ENCODE measurements around the gene SRP14. TPM values are rescaled to one million over a fixed set of nuclear protein-coding genes. Genes with fewer than 3 reads are reported as not detected.

SRP14 gene
- total RNA-seq, 1 donor from 2014 or later = 320 TPM

DNA sequence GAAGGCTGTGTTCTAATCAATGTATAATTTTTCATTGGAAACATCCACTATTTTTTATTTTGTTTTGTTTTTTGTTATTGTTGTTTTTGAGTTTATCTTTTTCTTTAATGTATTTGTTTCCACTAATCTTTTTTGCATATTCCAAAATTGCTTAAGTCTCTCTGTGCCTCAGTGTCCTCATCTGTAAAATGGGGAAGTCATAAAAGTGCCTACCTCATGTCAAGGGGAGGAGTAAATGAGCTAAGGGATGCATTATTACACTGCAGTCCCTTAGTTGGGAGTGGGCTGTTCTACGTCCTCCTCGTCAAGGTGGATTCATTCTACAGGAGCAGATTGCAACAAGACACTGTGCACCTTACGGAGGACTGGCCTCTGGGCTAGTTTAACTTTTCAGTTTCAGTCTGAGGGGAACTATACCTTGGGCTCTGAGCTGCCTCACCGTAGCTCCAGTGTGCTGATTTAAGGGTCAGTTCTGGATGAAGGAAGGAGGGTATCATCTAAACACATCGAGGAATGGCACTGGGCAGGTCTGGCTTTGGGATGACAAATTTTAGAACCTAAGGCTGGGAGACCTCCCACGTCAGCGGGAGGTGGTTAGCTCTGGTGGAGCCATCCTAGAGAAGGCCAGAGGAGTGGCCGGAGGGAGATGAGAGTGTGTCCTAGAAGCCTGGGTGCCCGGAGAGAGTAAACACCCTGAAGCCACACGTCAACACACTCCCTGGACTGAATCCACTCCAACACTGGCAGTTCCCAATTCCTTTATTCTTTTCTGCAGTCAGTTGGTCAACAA, 5.1 kb upstream of the SRP14 start:
- peak overlapping the region; percentile 83 for H3K4me2 ChIP-seq (ENCODE audit: low read length)
- no peak overlapping the region for H3K27ac ChIP-seq (ENCODE audit: low read depth, low read length)
- Mint-ChIP-seq H3K4me1 (ENCODE audit: low read depth, unreplicated experiment) (peaks cover 38% of the 10 kb centered on the region), H3K4me3 (ENCODE audit: unreplicated experiment) (no peak overlapping the region), H3K36me3 (ENCODE audit: low read depth, unreplicated experiment) (peaks cover 2% of the 10 kb centered on the region), H3K9me3 (ENCODE audit: unreplicated experiment) (no peaks in the 10 kb centered on the region), H3K27me3 (ENCODE audit: low read depth, unreplicated experiment) (no peaks in the 10 kb centered on the region), H3K27ac (ENCODE audit: unreplicated experiment) (no peak overlapping the region)
- no peak for DNase-seq (ENCODE audit: low read depth)
- no peaks in the 10 kb centered on the region for H3K9me3 ChIP-seq (ENCODE audit: insufficient read depth, low read depth, low read length)
- TF ChIP-seq, protein P1, sequence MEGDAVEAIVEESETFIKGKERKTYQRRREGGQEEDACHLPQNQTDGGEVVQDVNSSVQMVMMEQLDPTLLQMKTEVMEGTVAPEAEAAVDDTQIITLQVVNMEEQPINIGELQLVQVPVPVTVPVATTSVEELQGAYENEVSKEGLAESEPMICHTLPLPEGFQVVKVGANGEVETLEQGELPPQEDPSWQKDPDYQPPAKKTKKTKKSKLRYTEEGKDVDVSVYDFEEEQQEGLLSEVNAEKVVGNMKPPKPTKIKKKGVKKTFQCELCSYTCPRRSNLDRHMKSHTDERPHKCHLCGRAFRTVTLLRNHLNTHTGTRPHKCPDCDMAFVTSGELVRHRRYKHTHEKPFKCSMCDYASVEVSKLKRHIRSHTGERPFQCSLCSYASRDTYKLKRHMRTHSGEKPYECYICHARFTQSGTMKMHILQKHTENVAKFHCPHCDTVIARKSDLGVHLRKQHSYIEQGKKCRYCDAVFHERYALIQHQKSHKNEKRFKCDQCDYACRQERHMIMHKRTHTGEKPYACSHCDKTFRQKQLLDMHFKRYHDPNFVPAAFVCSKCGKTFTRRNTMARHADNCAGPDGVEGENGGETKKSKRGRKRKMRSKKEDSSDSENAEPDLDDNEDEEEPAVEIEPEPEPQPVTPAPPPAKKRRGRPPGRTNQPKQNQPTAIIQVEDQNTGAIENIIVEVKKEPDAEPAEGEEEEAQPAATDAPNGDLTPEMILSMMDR (IDR thresholded peaks at IDR 0.05; ENCODE audit: insufficient read depth, low read depth, low read length) = no peak
- no peak for TF ChIP-seq EZH2 (IDR thresholded peaks at IDR 0.05; ENCODE audit: insufficient read depth, low read length)
- H3K9ac ChIP-seq (ENCODE audit: low read length) = peak overlapping the region; percentile 58
- no peak overlapping the region for H2AFZ ChIP-seq (ENCODE audit: low read depth, low read length)
- FAIRE-seq = no peak
- H3K4me3 ChIP-seq (ENCODE audit: insufficient read depth, low read depth, low read length) = no peak overlapping the region
- H3K27me3 ChIP-seq (ENCODE audit: insufficient read depth, low read length) = no peaks in the 10 kb centered on the region
- H3K4me1 ChIP-seq (ENCODE audit: insufficient read depth, low read length) = peaks cover 38% of the 10 kb centered on the region
- peaks cover 4% of the 10 kb centered on the region for H3K79me2 ChIP-seq (ENCODE audit: insufficient read depth, low read length)
- no peaks in the 10 kb centered on the region for H3K36me3 ChIP-seq (ENCODE audit: insufficient read depth, low read length)
- H4K20me1 ChIP-seq (ENCODE audit: insufficient read depth, low read length) = no peaks in the 10 kb centered on the region

- H3K9ac ChIP-seq (ENCODE audit: low read length) = no peak overlapping the region
- H3K36me3 ChIP-seq (ENCODE audit: insufficient read depth, low read length) = no peaks in the 10 kb centered on the region
- Mint-ChIP-seq H3K27me3 (ENCODE audit: low read depth, unreplicated experiment) (no peaks in the 10 kb centered on the region), H3K4me3 (ENCODE audit: unreplicated experiment) (no peak overlapping the region), H3K27ac (ENCODE audit: unreplicated experiment) (no peak overlapping the region), H3K9me3 (ENCODE audit: unreplicated experiment) (no peaks in the 10 kb centered on the region), H3K4me1 (ENCODE audit: low read depth, unreplicated experiment) (peaks cover 32% of the 10 kb centered on the region), H3K36me3 (ENCODE audit: low read depth, unreplicated experiment) (peaks cover 5% of the 10 kb centered on the region)
- peaks cover 34% of the 10 kb centered on the region for H3K4me1 ChIP-seq (ENCODE audit: insufficient read depth, low read length)
- no peak overlapping the region for H3K4me3 ChIP-seq (ENCODE audit: insufficient read depth, low read depth, low read length)
- TF ChIP-seq, protein P1 (IDR thresholded peaks at IDR 0.05; ENCODE audit: insufficient read depth, low read depth, low read length) = no peak
- no peak for TF ChIP-seq EZH2 (IDR thresholded peaks at IDR 0.05; ENCODE audit: insufficient read depth, low read length)
- H3K27me3 ChIP-seq (ENCODE audit: insufficient read depth, low read length) = no peaks in the 10 kb centered on the region
- H3K27ac ChIP-seq (ENCODE audit: low read depth, low read length) = no peak overlapping the region
- DNase-seq (ENCODE audit: low read depth) = no peak
- no peak overlapping the region for H3K4me2 ChIP-seq (ENCODE audit: low read length)
- H4K20me1 ChIP-seq (ENCODE audit: insufficient read depth, low read length) = peaks cover 4% of the 10 kb centered on the region
- FAIRE-seq = no peak
- H3K9me3 ChIP-seq (ENCODE audit: insufficient read depth, low read depth, low read length) = no peaks in the 10 kb centered on the region
- peaks cover 17% of the 10 kb centered on the region for H3K79me2 ChIP-seq (ENCODE audit: insufficient read depth, low read length)
- no peak overlapping the region for H2AFZ ChIP-seq (ENCODE audit: low read depth, low read length)
Measured at GRCh38 chr15:40042791-40043320, 3.9 kb upstream of the SRP14 start.

DNA sequence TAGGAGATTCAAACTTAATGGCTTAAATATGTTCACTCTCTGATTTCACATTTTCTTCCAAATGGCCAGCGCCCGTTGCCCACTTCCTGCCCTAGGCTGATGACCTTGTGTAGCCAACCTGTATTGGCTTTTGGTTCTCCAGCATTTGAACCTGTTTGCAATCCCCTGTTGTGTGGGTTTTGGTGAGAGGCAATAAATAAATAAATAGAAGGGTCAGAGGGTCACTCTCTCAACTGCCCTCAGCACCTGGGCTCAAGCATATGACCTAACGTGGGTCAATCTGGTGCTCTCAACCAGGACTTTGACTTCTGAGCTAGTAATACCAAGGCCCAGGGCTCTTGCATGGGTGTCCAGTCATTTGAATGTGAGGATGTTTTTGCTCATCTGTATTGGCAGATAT, 1.8 kb upstream of the SRP14 start:
- H3K9me3 ChIP-seq (ENCODE audit: insufficient read depth, low read depth, low read length) = no peaks in the 10 kb centered on the region
- H3K27ac Mint-ChIP-seq (ENCODE audit: unreplicated experiment) = no peak overlapping the region
- peaks cover 32% of the 10 kb centered on the region for H3K4me1 Mint-ChIP-seq (ENCODE audit: low read depth, unreplicated experiment)
- peaks cover 5% of the 10 kb centered on the region for H3K36me3 ChIP-seq (ENCODE audit: insufficient read depth, low read length)
- H4K20me1 ChIP-seq (ENCODE audit: insufficient read depth, low read length) = peaks cover 20% of the 10 kb centered on the region
- H3K4me3 Mint-ChIP-seq (ENCODE audit: unreplicated experiment) = no peak overlapping the region
- no peaks in the 10 kb centered on the region for H3K27me3 Mint-ChIP-seq (ENCODE audit: low read depth, unreplicated experiment)
- H3K36me3 Mint-ChIP-seq (ENCODE audit: low read depth, unreplicated experiment) = peaks cover 7% of the 10 kb centered on the region
- peaks cover 20% of the 10 kb centered on the region for H3K4me1 ChIP-seq (ENCODE audit: insufficient read depth, low read length)
- H2AFZ ChIP-seq (ENCODE audit: low read depth, low read length) = no peak overlapping the region
- no peak overlapping the region for H3K4me2 ChIP-seq (ENCODE audit: low read length)
- H3K27ac ChIP-seq (ENCODE audit: low read depth, low read length) = no peak overlapping the region
- H3K4me3 ChIP-seq (ENCODE audit: insufficient read depth, low read depth, low read length) = no peak overlapping the region
- TF ChIP-seq EZH2 (IDR thresholded peaks at IDR 0.05; ENCODE audit: insufficient read depth, low read length) = no peak
- no peak for FAIRE-seq
- no peak for DNase-seq (ENCODE audit: low read depth)
- H3K9ac ChIP-seq (ENCODE audit: low read length) = no peak overlapping the region
- peaks cover 30% of the 10 kb centered on the region for H3K79me2 ChIP-seq (ENCODE audit: insufficient read depth, low read length)
- H3K27me3 ChIP-seq (ENCODE audit: insufficient read depth, low read length) = no peaks in the 10 kb centered on the region
- H3K9me3 Mint-ChIP-seq (ENCODE audit: unreplicated experiment) = no peaks in the 10 kb centered on the region
